ENCODE measurements around the gene HOXB9. TPM values are rescaled to one million over a fixed set of nuclear protein-coding genes. Genes with fewer than 3 reads are reported as not detected.

HOXB9 gene
- total and polyA plus RNA-seq, 10 of the 15 experiments (the other 5 are each of a cell fraction or from before 2014, with no cell fraction given): 0.01 to 0.49 (median 0.09) TPM; not detected in 5

GRCh38 chr17:48623583-48623982, 2.6 kb downstream of the HOXB9 start:
- intact Hi-C loops (cut with micrococcal nuclease; ENCODE audit: unreplicated experiment): no loop called here
- no peak for FAIRE-seq
- ATAC-seq: no peak
- no peaks in the 10 kb centered on the region for H4K20me1 ChIP-seq (ENCODE audit: control insufficient read depth, insufficient read depth)
- H3K27me3 ChIP-seq (replicated peaks in 1 of 2; ENCODE audit: control insufficient read depth in 2 of 2, insufficient read depth in 2 of 2, low read length in 1 of 2): peaks cover 35 to 51% of the 10 kb centered on the region in 2 experiments
- ChIA-PET SMC1A (ENCODE audit: uncharacterized antibody, unreplicated experiment) (no interaction called here), CTCF (interaction anchor here (0.8 to 3.7 kb wide), 5 partner anchors 9 to 543 kb away, joined by 3 to 15 read pairs (median 5); no protein-coding TSS in a partner anchor), POLR2A (interaction anchor here (1.8 kb wide), 1 partner anchor 14 kb away, joined by 5 read pairs; no protein-coding TSS in a partner anchor), RAD21 (ENCODE audit: unreplicated experiment) (interaction anchor here (1.0 to 1.6 kb wide), 2 partner anchors 14 to 512 kb away, joined by 3 to 4 read pairs; no protein-coding TSS in a partner anchor)
- WGBS (ENCODE audit: insufficient coverage, insufficient replicate concordance, low lambda C conversion rate, missing lambda C conversion rate): 36% methylated on average over 4 of the region's 4 CpGs
- in situ Hi-C loops (cut with MboI): loop anchor here (10.0 kb wide), 1 partner anchor 779 kb away; the partner anchor contains the start of gene SCRN2
- no peaks in the 10 kb centered on the region for H3K9me3 ChIP-seq (replicated peaks; ENCODE audit: control insufficient read depth, insufficient read depth, low read length)
- BruUV-seq (replicated peaks): no TSS peak
- H3K27ac ChIP-seq (ENCODE audit: control insufficient read depth, insufficient read depth): no peak overlapping the region
- no peaks in the 10 kb centered on the region for H3K79me2 ChIP-seq (ENCODE audit: control insufficient read depth, insufficient read depth, low read length)
- no peaks in the 10 kb centered on the region; a peak in 1 of 4 replicates for H3K36me3 ChIP-seq (ENCODE audit: control insufficient read depth in 2 of 2, insufficient read depth in 2 of 2, low read length in 1 of 2)
- H2AFZ ChIP-seq (ENCODE audit: control insufficient read depth, low read depth, low read length): no peak overlapping the region
- H3K4me3 ChIP-seq: no peak overlapping the region
- H3K4me2 ChIP-seq (ENCODE audit: control insufficient read depth, insufficient read depth): no peak overlapping the region
- DNase-seq (ENCODE audit: low read depth, low spot score): no peak
- no peaks in the 10 kb centered on the region for H3K4me1 ChIP-seq (ENCODE audit: control insufficient read depth, insufficient read depth, low read length)
- H3K9ac ChIP-seq (ENCODE audit: control insufficient read depth, insufficient read depth, low read length): no peak overlapping the region
- no peak for TF ChIP-seq BACH1 (IDR thresholded peaks at IDR 0.05; ENCODE audit: borderline replicate concordance)
- no peak for TF ChIP-seq MTA2 (IDR thresholded peaks at IDR 0.05; ENCODE audit: low read depth)
- TF ChIP-seq BCL11A (IDR thresholded peaks at IDR 0.05; ENCODE audit: low read depth, low read length): no peak
- no peak for TF ChIP-seq HSF1 (IDR thresholded peaks at IDR 0.05; ENCODE audit: low read depth, low read length)
- TF ChIP-seq HCFC1 (IDR thresholded peaks at IDR 0.05; ENCODE audit: low read length): no peak
- no peak for TF ChIP-seq YY1 (IDR thresholded peaks at IDR 0.05; ENCODE audit: low read depth, low read length)
- no peak for TF ChIP-seq ZNF687 (IDR thresholded peaks at IDR 0.05)
- no peak for TF ChIP-seq ZNF592 (IDR thresholded peaks at IDR 0.05)
- no peak for TF ChIP-seq WRNIP1 (IDR thresholded peaks at IDR 0.05; ENCODE audit: borderline replicate concordance, low read depth, low read length)
- TF ChIP-seq FOS (IDR thresholded peaks at IDR 0.05; ENCODE audit: borderline replicate concordance, extremely low read depth, insufficient read length): no peak
- TF ChIP-seq STAT3 (IDR thresholded peaks at IDR 0.05; ENCODE audit: low read depth, low read length): no peak
